MV-4-11 (cell line): ENCODE results near the gene POLR1E.
"Not testable (repeated sequence)": the region's sequence is repeated elsewhere in the genome, so short reads cannot be mapped to it uniquely, and the experiment has no call there.

Experiments used
- DNase-seq: peaks from one replicate; lab custom pipeline; 2025; lab: John Stamatoyannopoulos, UW

POLR1E gene

DNA sequence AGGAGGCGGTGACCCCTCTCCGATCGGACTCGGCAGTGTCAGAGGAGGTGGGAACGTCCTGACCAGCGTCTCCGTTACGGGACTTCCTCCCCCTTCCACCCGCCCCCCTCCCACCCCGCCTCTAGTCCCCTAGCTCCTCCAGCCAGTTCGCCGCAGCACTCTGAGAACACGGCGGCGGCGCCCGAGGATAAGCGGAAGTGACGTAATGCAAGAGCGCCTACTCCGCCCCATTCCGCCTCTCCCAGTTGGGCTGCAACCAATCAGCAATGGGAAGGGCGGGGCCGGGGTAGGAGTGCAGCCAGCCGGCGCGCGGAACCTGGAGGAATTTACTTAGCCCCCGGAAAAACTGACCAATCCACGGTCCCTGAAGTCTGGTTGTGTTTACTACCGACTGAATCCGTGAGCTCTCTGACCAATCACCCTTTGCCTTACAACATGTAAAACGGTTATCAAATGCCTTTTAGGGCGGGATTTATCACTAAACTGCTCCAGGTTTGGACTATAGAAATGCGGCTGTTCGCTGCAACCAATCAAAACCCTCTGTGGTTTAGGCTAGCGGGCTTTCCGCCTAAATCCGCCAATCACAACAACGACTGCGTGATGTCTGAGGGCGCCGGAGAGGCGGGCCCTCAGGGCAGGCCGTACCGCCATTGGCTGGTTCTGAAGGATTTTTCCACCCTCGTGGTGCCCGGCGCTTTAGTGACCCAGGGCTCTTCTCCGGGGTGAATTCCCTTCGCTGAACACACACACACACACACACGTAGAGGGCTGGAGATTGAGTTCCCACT, 20.3 kb upstream of the POLR1E start, which contains the start of gene ZBTB5:
ZBTB5 (minus strand) TSS at position 202 of the 788 bp plus-strand sequence. CDS start 22,899 bp downstream, outside the sequence.
- peak; percentile 99 for DNase-seq

- DNase-seq = peak; percentile 48
Measured at GRCh38 chr9:37466037-37466709, 19.6 kb upstream of the POLR1E start.

DNA sequence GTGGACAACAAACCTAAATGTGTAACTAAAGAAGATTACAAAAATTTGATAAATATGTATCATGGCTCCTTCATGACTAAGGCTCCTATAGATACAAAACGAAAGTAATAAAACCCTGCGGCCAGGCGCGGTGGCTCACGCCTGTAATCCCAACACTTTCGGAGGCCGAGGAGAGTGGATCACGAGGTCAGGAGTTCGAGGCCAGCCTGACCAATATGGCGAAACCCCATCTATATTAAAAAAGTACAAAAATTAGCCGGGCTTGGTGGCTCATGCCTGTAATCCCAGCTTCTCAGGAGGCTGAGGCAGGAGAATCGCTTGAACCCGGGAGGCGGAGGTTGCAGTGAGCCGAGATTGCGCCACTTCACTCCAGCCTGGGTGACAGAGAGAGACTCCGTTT, 18.2 kb upstream of the POLR1E start:
- DNase-seq = peak; percentile 53

DNA sequence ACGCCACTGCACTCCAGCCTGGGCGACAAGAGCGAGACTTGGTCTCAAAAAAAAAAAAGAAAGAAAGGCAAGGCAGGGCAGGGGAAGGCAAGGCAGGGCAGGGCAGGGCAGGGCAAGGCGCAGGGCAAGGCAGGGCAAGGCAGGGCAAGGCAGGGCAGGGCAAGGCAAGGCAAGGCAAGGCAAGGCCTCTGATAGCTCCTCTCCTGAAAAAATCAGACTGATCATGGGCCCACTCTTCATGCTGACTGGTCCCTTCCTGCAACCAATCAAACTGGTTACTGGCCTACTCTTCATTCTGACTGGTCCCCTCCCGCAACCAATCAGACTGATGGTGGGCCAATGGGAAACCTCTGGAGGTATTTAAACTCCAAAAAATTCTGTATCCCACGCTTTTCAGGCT, 17.1 kb upstream of the POLR1E start:
- DNase-seq = no peak

- DNase-seq = no peak
Measured at GRCh38 chr9:37471942-37472684, 13.6 kb upstream of the POLR1E start.

- not testable (repeated sequence) for DNase-seq
Measured at GRCh38 chr9:37473982-37474381, 11.8 kb upstream of the POLR1E start.

GRCh38 chr9:37474438-37474837, 11.3 kb upstream of the POLR1E start:
- no peak for DNase-seq

DNA sequence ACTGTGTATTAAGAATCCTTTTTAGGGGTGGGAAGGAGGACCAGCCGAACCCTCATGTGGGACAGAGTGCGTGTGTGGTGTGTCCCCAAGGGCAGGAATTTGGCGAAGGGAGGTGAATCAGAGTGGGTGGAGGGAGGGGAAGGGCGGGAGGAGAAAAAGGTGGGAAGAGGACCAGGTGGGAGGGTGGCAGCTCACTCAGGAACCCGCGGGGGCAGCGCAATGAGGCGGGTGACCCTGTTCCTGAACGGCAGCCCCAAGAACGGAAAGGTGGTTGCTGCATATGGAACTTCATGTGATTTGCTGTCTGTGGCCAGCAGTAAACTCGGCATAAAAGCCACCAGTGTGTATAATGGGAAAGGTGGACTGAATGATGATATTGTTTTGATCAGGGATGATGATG, 8.8 kb upstream of the POLR1E start:
- DNase-seq = no peak

- not testable (repeated sequence) for DNase-seq
Measured at GRCh38 chr9:37477443-37477842, 8.3 kb upstream of the POLR1E start.

GRCh38 chr9:37477987-37478619, 7.6 kb upstream of the POLR1E start:
- not testable (repeated sequence) for DNase-seq

DNA sequence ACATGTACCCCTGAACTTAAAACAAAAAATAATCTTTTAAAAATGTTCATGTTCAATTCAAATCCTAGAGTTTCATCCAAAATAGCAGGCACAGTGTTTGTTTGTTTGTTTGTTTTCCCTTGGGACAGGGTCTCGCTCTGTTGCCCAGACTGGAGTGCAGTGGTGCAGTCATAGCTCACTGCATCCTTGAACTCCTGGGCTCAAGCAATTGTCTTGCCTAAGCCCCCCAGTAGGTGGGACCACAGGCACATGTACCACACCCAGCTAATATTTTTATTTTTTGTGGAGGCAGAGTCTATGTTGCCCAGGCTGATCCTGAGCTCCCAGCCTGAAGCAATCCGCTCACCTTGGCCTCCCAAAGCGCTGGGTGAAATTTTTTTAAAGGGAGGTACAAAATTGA, 5.0 kb upstream of the POLR1E start:
- DNase-seq = no peak

- DNase-seq = no peak
Measured at GRCh38 chr9:37486256-37486615, 488 bp downstream of the POLR1E start.

DNA sequence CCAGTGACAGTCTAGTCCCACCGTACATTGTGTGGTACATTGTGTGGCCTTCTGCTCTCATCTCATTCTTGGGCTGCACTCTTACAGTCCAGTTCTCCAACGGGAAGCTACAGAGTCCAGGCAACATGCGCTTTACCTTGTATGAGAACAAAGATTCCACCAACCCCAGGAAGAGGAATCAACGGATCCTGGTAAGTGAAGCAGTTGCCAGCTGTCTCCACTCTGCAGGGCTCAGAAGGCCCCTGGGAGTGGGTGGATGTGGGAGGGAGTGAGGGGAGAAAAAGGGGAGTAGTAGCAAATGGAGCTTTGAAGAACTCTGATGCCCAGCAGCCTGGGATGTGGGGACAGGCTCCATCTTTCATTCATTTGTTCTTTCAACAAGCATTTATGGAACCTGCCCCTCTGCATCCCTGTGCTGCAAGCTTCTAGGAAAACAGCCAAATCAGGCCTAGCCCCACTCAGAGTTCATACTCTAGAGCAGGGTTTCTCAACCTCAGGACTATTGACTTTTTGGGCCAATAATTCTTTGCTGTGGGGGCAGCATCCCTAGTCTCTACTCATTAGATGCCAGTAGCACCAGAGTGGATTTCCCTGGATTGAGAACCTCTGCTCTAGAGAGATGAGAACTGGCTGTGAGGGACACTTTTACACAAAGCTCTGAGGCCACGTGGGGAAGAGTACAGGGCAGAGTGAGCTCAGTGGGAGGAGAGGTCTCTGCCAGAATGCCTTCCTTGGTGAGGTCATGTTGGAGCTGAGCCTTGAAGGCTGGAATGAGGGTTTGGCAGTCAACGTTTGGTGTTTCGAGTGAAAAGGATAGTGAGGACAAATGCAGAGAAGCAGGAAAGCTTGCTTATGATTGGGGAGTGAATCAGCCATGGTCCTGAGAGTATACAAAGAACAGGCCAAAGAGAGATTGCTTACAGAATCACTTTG, 1.1 kb downstream of the POLR1E start:
- DNase-seq = no peak

GRCh38 chr9:37491939-37492338, 6.2 kb downstream of the POLR1E start:
- DNase-seq = no peak

DNA sequence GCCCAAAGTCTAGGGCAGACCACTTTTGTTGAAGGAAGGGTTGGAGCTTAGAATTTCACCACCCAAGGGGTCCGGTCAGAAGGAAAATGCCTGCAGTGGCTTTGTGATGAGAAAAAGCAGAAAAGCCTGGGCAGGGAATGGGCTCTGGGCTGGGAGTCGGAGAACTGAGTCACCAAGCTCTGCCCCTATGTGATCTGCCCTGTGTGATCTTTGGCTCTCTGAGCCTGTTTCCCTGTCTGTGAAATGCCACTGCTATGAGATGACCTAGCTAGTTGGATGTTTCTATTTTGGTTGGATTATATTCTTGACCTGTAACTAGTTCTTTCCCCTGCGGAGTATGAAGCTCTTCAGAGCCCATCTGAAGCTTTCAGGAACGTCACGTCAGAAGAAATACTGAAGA, 9.8 kb downstream of the POLR1E start:
- DNase-seq = no peak

DNA sequence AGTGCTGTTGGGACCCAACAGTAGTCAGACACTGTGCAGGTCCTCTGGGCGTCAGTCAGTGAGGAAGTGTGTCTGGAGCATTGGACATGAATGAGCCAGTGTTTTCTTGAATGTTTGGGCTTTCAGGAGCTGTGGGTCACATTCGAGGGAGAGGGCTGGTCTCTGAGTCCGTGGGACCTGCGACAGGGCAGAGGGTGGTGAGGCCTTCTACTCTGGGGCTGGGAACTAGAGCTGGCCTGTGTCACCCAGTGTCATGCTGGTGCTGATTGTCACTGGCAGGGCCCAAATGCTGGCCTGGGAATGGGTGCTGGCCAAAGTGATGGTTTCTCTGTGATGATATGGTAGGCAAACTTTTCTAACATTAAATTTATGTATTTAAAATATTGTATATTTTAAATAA, 10.3 kb downstream of the POLR1E start:
- no peak for DNase-seq

- no peak for DNase-seq
Measured at GRCh38 chr9:37497320-37497719, 11.6 kb downstream of the POLR1E start.

- DNase-seq = no peak
Measured at GRCh38 chr9:37498457-37498856, 12.7 kb downstream of the POLR1E start.

DNA sequence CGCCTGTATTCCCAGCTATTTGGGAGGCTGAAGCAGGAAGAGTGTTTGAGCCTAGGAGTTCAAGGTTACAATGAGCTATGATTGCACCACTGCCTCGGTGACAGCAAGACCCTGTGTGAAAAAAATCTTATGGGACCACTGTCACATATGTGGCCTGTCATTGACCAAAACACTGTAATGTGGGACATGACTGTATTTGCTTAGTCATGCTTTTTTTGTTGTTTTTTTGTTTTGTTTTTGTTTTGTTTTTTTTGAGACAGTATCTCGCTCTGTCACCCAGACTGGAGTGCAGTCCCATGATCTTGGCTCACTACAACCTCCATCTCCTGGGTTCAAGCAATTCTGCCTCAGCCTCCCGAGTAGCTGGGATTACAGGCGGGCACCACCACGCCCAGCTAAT, 13.5 kb downstream of the POLR1E start:
- DNase-seq = no peak

GRCh38 chr9:37501957-37502596, 16.3 kb downstream of the POLR1E start:
- DNase-seq = no peak

- peak; percentile 57 for DNase-seq
Measured at GRCh38 chr9:37503736-37504135, 18.0 kb downstream of the POLR1E start.
